B cell (primary cell): Measurements from ENCODE around the gene ADAMTS14.

Experiments used
- EZH2 ChIP-seq: IDR thresholded peaks from 2 replicates; pipeline ENCODE4 v1.6.1; 2012; ENCODE audit warnings: borderline replicate concordance, low read depth, mild to moderate bottlenecking, moderate library complexity, low read length; ENCODE audit not compliant: insufficient read depth, poor library complexity, severe bottlenecking
- TF ChIP-seq, protein P1 (sequence below): fragments of 200-600 bp; IDR thresholded peaks from one replicate; pipeline ENCODE4 v1.8.0; 2022; ENCODE audit warnings: antibody characterized with exemption, mild to moderate bottlenecking

DNA sequence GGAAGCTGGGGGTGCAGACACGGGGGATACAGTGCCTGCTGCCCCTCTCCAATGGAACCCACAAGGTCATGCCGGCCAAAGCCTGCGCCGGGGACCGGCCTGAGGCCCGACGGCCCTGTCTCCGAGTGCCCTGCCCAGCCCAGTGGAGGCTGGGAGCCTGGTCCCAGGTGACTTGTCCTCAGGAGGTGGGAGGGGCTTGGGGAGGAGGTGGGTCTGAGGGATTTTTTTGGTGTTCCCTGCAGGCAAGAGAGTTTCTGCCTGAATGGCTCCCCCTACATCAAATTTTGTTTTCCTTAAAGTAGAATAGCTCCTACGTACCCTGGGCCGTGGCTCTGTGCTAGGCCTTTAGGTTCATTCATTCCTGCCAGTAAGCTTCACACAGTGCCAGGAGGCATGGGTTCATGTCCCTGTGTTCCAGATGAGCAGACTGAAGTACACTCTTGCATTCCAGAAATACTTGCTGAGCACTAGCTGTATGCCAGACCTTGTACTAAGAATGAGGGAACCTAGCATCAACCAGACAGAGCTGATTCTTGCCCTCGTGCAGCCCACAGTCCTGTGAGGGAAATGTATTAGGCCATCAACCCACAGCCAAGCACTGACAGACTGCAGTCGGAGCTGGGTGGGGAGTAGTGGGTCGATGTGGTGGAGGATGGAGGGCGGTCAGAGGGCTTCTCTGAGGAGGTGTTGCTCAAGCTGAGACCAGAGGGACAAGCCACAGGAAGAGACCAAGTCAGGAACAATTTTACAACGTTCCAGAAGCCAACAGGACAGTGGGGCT, 81.7 kb downstream of the ADAMTS14 start:
- TF ChIP-seq, protein P1, sequence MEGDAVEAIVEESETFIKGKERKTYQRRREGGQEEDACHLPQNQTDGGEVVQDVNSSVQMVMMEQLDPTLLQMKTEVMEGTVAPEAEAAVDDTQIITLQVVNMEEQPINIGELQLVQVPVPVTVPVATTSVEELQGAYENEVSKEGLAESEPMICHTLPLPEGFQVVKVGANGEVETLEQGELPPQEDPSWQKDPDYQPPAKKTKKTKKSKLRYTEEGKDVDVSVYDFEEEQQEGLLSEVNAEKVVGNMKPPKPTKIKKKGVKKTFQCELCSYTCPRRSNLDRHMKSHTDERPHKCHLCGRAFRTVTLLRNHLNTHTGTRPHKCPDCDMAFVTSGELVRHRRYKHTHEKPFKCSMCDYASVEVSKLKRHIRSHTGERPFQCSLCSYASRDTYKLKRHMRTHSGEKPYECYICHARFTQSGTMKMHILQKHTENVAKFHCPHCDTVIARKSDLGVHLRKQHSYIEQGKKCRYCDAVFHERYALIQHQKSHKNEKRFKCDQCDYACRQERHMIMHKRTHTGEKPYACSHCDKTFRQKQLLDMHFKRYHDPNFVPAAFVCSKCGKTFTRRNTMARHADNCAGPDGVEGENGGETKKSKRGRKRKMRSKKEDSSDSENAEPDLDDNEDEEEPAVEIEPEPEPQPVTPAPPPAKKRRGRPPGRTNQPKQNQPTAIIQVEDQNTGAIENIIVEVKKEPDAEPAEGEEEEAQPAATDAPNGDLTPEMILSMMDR: no peak
- TF ChIP-seq EZH2: no peak
